ENCODE results near the gene PROCR. TPM values are rescaled to one million over a fixed set of nuclear protein-coding genes. Genes with fewer than 3 reads are reported as not detected.

PROCR gene
- total RNA-seq, 1 donor from 2014 or later, result 104 TPM

- TF ChIP-seq POLR2A (IDR thresholded peaks at IDR 0.05) (no peak), CTCF (IDR thresholded peaks at IDR 0.05) (no peak), POLR2AphosphoS5 (IDR thresholded peaks at IDR 0.05; ENCODE audit: insufficient read depth in 1 of 2, low read depth in 1 of 2) (no peak)
- DNase-seq (ENCODE audit: extremely low spot score in 2 of 2), result no peak
- Histone ChIP-seq H3K4me1 (peaks cover 26% of the 10 kb centered on the region), H3K27me3 (no peaks in the 10 kb centered on the region), H3K9me3 (no peaks in the 10 kb centered on the region), H3K36me3 (peaks cover 0 to 18% of the 10 kb centered on the region in 2 donors), H3K4me3 (no peak overlapping the region), H3K27ac (no peak overlapping the region)
- intact Hi-C loops (cut with DNase I), result loop anchor here (5.0 kb wide), 2 partner anchors 63 to 123 kb away; no protein-coding TSS in a partner anchor
Observed at GRCh38 chr20:35144694-35145093, 27.2 kb upstream of the PROCR start.

GRCh38 chr20:35145141-35145564 is 26.7 kb upstream of the PROCR start:
- TF ChIP-seq POLR2A (IDR thresholded peaks at IDR 0.05), result no peak
- TF ChIP-seq POLR2AphosphoS5 (IDR thresholded peaks at IDR 0.05; ENCODE audit: insufficient read depth in 1 of 2, low read depth in 1 of 2), result peak in 1 of 2 donors; percentile 43
- TF ChIP-seq CTCF (IDR thresholded peaks at IDR 0.05), result peak in 2 of 3 experiments; percentile 42 to 85
- peaks cover 0 to 14% of the 10 kb centered on the region in 2 donors for H3K36me3 ChIP-seq
- H3K9me3 ChIP-seq, result no peaks in the 10 kb centered on the region
- peaks cover 26% of the 10 kb centered on the region for H3K4me1 ChIP-seq
- H3K27me3 ChIP-seq, result no peaks in the 10 kb centered on the region
- no peak overlapping the region for H3K4me3 ChIP-seq
- H3K27ac ChIP-seq, result no peak overlapping the region
- intact Hi-C loops (cut with DNase I), result loop anchor here (5.0 kb wide), 2 partner anchors 62 to 122 kb away; no protein-coding TSS in a partner anchor
- DNase-seq (ENCODE audit: extremely low spot score in 2 of 2), result no peak

- no peak for DNase-seq (ENCODE audit: extremely low spot score in 2 of 2)
- intact Hi-C loops (cut with DNase I), result loop anchor here (5.0 kb wide), 2 partner anchors 61 to 121 kb away; no protein-coding TSS in a partner anchor
- H3K9me3 ChIP-seq, result no peaks in the 10 kb centered on the region
- peak overlapping the region; percentile 82 for H3K27ac ChIP-seq
- H3K36me3 ChIP-seq, result peaks cover 0 to 8% of the 10 kb centered on the region in 2 donors
- no peak for TF ChIP-seq POLR2AphosphoS5 (IDR thresholded peaks at IDR 0.05; ENCODE audit: insufficient read depth in 1 of 2, low read depth in 1 of 2)
- TF ChIP-seq POLR2A (IDR thresholded peaks at IDR 0.05), result no peak
- no peak for TF ChIP-seq CTCF (IDR thresholded peaks at IDR 0.05)
- peaks cover 26% of the 10 kb centered on the region for H3K4me1 ChIP-seq
- H3K27me3 ChIP-seq, result no peaks in the 10 kb centered on the region
- H3K4me3 ChIP-seq, result peak overlapping the region; percentile 85 to 91
Observed at GRCh38 chr20:35146299-35146919, 25.5 kb upstream of the PROCR start.

GRCh38 chr20:35146920-35147574 is 24.8 kb upstream of the PROCR start, which contains the start of gene EDEM2:
Gene EDEM2, minus strand, starts transcription at chr20:35147336. Its CDS starts 78 bp downstream, at chr20:35147258.
- no peak for TF ChIP-seq CTCF (IDR thresholded peaks at IDR 0.05)
- peak; percentile 88 to 98 for TF ChIP-seq POLR2AphosphoS5 (IDR thresholded peaks at IDR 0.05; ENCODE audit: insufficient read depth in 1 of 2, low read depth in 1 of 2)
- TF ChIP-seq POLR2A (IDR thresholded peaks at IDR 0.05), result peak in 1 of 2 donors; percentile 6
- intact Hi-C loops (cut with DNase I), result loop anchor here (5.0 kb wide), 2 partner anchors 60 to 120 kb away; no protein-coding TSS in a partner anchor
- DNase-seq (ENCODE audit: extremely low spot score in 2 of 2), result peak in 1 of 2 donors; percentile 93
- H3K36me3 ChIP-seq, result peaks cover 0 to 7% of the 10 kb centered on the region in 2 donors
- H3K4me1 ChIP-seq, result peaks cover 26% of the 10 kb centered on the region
- peak within 1 kb of the TSS; percentile 85 to 91 for H3K4me3 ChIP-seq
- no peaks in the 10 kb centered on the region for H3K27me3 ChIP-seq
- H3K27ac ChIP-seq, result peak within 1 kb of the TSS; percentile 82
- no peaks in the 10 kb centered on the region for H3K9me3 ChIP-seq
